Keratinocyte (primary cell): Measurements from ENCODE around the gene ROR1.

Source experiments
- CTCF ChIP-seq, 3 experiments: IDR thresholded peaks in 1 of 3; conservative IDR thresholded peaks in 1 of 3; optimal IDR thresholded peaks in 1 of 3; 2 replicates in 2 of 3; 3 replicates in 1 of 3; pipeline versions ENCODE3 to v1.5.1; 2011; ENCODE audit warnings: low read length in 3 of 3, mild to moderate bottlenecking in 3 of 3, moderate library complexity in 2 of 3, control low read depth in 1 of 3, inconsistent platforms in 1 of 3; ENCODE audit not compliant: insufficient read depth in 2 of 3; ENCODE audit errors: extremely low read depth in 1 of 3
- EZH2 ChIP-seq: IDR thresholded peaks from one replicate; pipeline ENCODE4 v1.6.1; 2012; ENCODE audit warnings: inconsistent platforms, mild to moderate bottlenecking, low read length, moderate library complexity

DNA sequence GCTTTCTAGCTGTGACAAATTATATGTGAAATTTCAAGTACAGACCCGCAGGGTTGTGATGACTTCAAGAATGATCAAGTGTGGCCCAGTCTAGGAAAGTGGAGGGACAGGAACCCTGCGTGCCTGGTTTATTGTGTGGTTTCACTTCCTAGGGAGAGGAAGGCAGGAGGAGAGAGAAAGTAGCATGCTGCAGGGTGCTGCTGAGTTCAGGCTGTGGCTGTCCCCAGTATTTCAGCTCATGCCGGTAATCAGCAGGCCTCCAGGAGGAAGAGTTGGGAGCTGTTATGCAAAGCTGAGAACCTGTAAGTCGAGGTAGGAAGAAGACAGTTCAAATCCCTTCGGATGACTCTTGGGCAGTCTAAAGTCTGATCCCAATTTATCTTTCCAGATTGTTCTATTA is 140.4 kb downstream of the ROR1 start:
- no peak for TF ChIP-seq EZH2
- no peak for TF ChIP-seq CTCF (optimal IDR thresholded peaks at IDR 0.05 in 1 of 3, IDR thresholded peaks at IDR 0.05 in 1 of 3, conservative IDR thresholded peaks at IDR 0.05 in 1 of 3; ENCODE audit: extremely low read depth in 1 of 3, insufficient read depth in 2 of 3, low read length in 3 of 3)
